Glutamatergic neuron (in vitro differentiated cells): ENCODE measurements around the gene CAND2. TPM values are rescaled to one million over a fixed set of nuclear protein-coding genes. Genes with fewer than 3 reads are reported as not detected.

Source experiments
- DNase-seq: peaks from one replicate; pipeline ENCODE4 v3.0.0; 2022
- H3K27ac Mint-ChIP-seq: one replicate; pipeline ENCODE4 v1.8.0; 2020; ENCODE audit warnings: mild to moderate bottlenecking, mixed read lengths, inconsistent platforms; ENCODE audit not compliant: unreplicated experiment
- H3K27me3 Mint-ChIP-seq: one replicate; pipeline ENCODE4 v1.8.0; 2020; ENCODE audit warnings: mild to moderate bottlenecking, moderate library complexity, mixed read lengths, inconsistent platforms; ENCODE audit not compliant: unreplicated experiment
- H3K36me3 Mint-ChIP-seq: one replicate; pipeline ENCODE4 v1.8.0; 2020; ENCODE audit warnings: mild to moderate bottlenecking, mixed read lengths, inconsistent platforms; ENCODE audit not compliant: unreplicated experiment
- H3K4me1 Mint-ChIP-seq: one replicate; pipeline ENCODE4 v1.8.0; 2020; ENCODE audit warnings: mild to moderate bottlenecking, low read depth, mixed read lengths, inconsistent platforms; ENCODE audit not compliant: unreplicated experiment
- H3K4me3 Mint-ChIP-seq: one replicate; pipeline ENCODE4 v1.8.0; 2020; ENCODE audit warnings: mild to moderate bottlenecking, mixed read lengths, inconsistent platforms; ENCODE audit not compliant: unreplicated experiment
- H3K9me3 Mint-ChIP-seq: one replicate; pipeline ENCODE4 v1.8.0; 2020; ENCODE audit warnings: mild to moderate bottlenecking, moderate library complexity, mixed read lengths, inconsistent platforms; ENCODE audit not compliant: unreplicated experiment
- CTCF ChIP-seq: fragments of 200-600 bp; sonication (generic); IDR thresholded peaks from one replicate; pipeline ENCODE4 v1.5.0; 2021; ENCODE audit not compliant: partially characterized antibody, unreplicated experiment
- total RNA-seq: library from RNA; stranded (reverse); fragmentation: NEBNext Ultra II Directional; extraction: Animal tissue kit (Norgen Biotek cat#: 25700); gene quantifications from one replicate; pipeline ENCODE4 v1.2.1, GENCODE V29; 2021; ENCODE audit not compliant: unreplicated experiment

CAND2 gene
- total RNA-seq, 1 donor from 2014 or later: 8.8 TPM

GRCh38 chr3:12769761-12770160 lies 26.7 kb upstream of the CAND2 start:
- H3K36me3 Mint-ChIP-seq: peaks cover 5% of the 10 kb centered on the region
- TF ChIP-seq CTCF: no peak
- DNase-seq: no peak
- no peaks in the 10 kb centered on the region for H3K4me1 Mint-ChIP-seq
- no peak overlapping the region for H3K4me3 Mint-ChIP-seq
- no peaks in the 10 kb centered on the region for H3K9me3 Mint-ChIP-seq
- no peak overlapping the region for H3K27ac Mint-ChIP-seq
- H3K27me3 Mint-ChIP-seq: peaks cover 11% of the 10 kb centered on the region

GRCh38 chr3:12771236-12771635 lies 25.2 kb upstream of the CAND2 start:
- TF ChIP-seq CTCF: no peak
- Mint-ChIP-seq H3K4me1 (no peaks in the 10 kb centered on the region), H3K9me3 (peaks cover 1% of the 10 kb centered on the region), H3K27ac (no peak overlapping the region), H3K4me3 (no peak overlapping the region), H3K27me3 (peaks cover 11% of the 10 kb centered on the region), H3K36me3 (peaks cover 5% of the 10 kb centered on the region)
- no peak for DNase-seq

- no peak for DNase-seq
- no peak overlapping the region for H3K27ac Mint-ChIP-seq
- no peak overlapping the region for H3K4me3 Mint-ChIP-seq
- peaks cover 1% of the 10 kb centered on the region for H3K9me3 Mint-ChIP-seq
- no peaks in the 10 kb centered on the region for H3K4me1 Mint-ChIP-seq
- no peaks in the 10 kb centered on the region for H3K36me3 Mint-ChIP-seq
- H3K27me3 Mint-ChIP-seq: peaks cover 9% of the 10 kb centered on the region
- TF ChIP-seq CTCF: no peak
Measured at GRCh38 chr3:12772462-12772861, 24.0 kb upstream of the CAND2 start.

- peaks cover 1% of the 10 kb centered on the region for H3K9me3 Mint-ChIP-seq
- peaks cover 3% of the 10 kb centered on the region for H3K27me3 Mint-ChIP-seq
- TF ChIP-seq CTCF: no peak
- H3K4me1 Mint-ChIP-seq: no peaks in the 10 kb centered on the region
- H3K36me3 Mint-ChIP-seq: no peaks in the 10 kb centered on the region
- H3K4me3 Mint-ChIP-seq: no peak overlapping the region
- no peak for DNase-seq
- H3K27ac Mint-ChIP-seq: no peak overlapping the region
Measured at GRCh38 chr3:12773030-12773709, 23.3 kb upstream of the CAND2 start.

GRCh38 chr3:12773710-12774086 lies 22.8 kb upstream of the CAND2 start:
- Mint-ChIP-seq H3K36me3 (no peaks in the 10 kb centered on the region), H3K27me3 (peaks cover 3% of the 10 kb centered on the region), H3K4me3 (no peak overlapping the region), H3K27ac (no peak overlapping the region), H3K4me1 (no peaks in the 10 kb centered on the region), H3K9me3 (peaks cover 1% of the 10 kb centered on the region)
- no peak for DNase-seq
- no peak for TF ChIP-seq CTCF
